Sigmoid colon (tissue), 7 donors: ENCODE data around the gene TNIP2. TPM values are rescaled to one million over a fixed set of nuclear protein-coding genes. Genes with fewer than 3 reads are reported as not detected.

ENCODE experiments used
- DNase-seq: peaks from one replicate; pipeline ENCODE4 v3.0.0-alpha.2; 2019
- H3K27ac ChIP-seq, 4 donors: fragments of 200-600 bp; sonication (generic); one replicate each; pipeline ENCODE4 v1.5.1; 2016 to 2019; ENCODE audit warnings: mild to moderate bottlenecking in 1 of 4
- H3K27me3 ChIP-seq, 3 donors: fragments of 200-600 bp; sonication (generic); one replicate each; pipeline ENCODE4 v1.5.1; 2019; ENCODE audit warnings: mild to moderate bottlenecking in 1 of 3
- H3K36me3 ChIP-seq, 4 donors: fragments of 200-600 bp; sonication (generic); one replicate each; pipeline ENCODE4 v1.5.1; 2016 to 2019
- H3K4me1 ChIP-seq, 4 donors: fragments of 200-600 bp; sonication (generic); one replicate each; pipeline ENCODE4 v1.5.1; 2017 to 2019
- H3K4me3 ChIP-seq, 4 donors: fragments of 200-600 bp; sonication (generic); one replicate each; pipeline ENCODE4 v1.5.1; 2017 to 2019; ENCODE audit warnings: mild to moderate bottlenecking in 2 of 4, moderate library complexity in 1 of 4
- H3K9me3 ChIP-seq, 4 donors: fragments of 200-600 bp in 3 of 4; sonication (generic) in 3 of 4; one replicate each; pipeline versions ENCODE4 v1.5.1 to v1.6.1; 2013 to 2019
- CTCF ChIP-seq, 4 experiments: fragments of 450-650 bp in 3 of 4; fragments of 200-600 bp in 1 of 4; IDR thresholded peaks; one replicate each; pipeline ENCODE4 v1.5.1; 2016 to 2019; ENCODE audit warnings: antibody characterized with exemption in 4 of 4, mild to moderate bottlenecking in 3 of 4, moderate library complexity in 2 of 4
- EP300 ChIP-seq, 4 donors: sonication (generic); formaldehyde crosslinking; IDR thresholded peaks; one replicate each; pipeline ENCODE4 v1.6.1; 2017; ENCODE audit warnings: antibody characterized with exemption in 4 of 4
- POLR2A ChIP-seq, 2 donors: fragments of 450-650 bp; IDR thresholded peaks; one replicate each; pipeline ENCODE4 v1.6.1; 2016; ENCODE audit warnings: antibody characterized with exemption in 2 of 2, mild to moderate bottlenecking in 2 of 2, moderate library complexity in 2 of 2
- POLR2AphosphoS5 ChIP-seq, 4 donors: sonication (generic); formaldehyde crosslinking; IDR thresholded peaks; one replicate each; pipeline ENCODE4 v1.6.1; 2017; ENCODE audit warnings: antibody characterized with exemption in 4 of 4
- WGBS, 2 donors: extraction: QIAGEN DNeasy Blood & Tissue Kit; methylation state at CpG; one replicate each; pipeline ENCODE4 v1.1.7; 2013; 5-methylcytosine and 5-hydroxymethylcytosine counted together
- intact Hi-C: fragments of 100-400 bp; cut with DNase I; formaldehyde crosslinking; loops from one replicate; pipeline ENCODE4 v1.15.1; 2023
- polyA plus RNA-seq, 3 donors: library from polyadenylated mRNA; stranded (reverse); fragments of 200-250 nt; gene quantifications; one replicate each; pipeline ENCODE4 v1.2.3, GENCODE V29; 2013
- total RNA-seq, 4 donors: library from RNA; depleted of rRNA; stranded (reverse); fragments of >200 nt; gene quantifications; one replicate each; pipeline ENCODE4 v1.1.0, GENCODE V29; 2016
- donor health status: healthy with polysubstance abuse.
- donor health status: Bipolar disorder and iron deficiency.
- donor health status: healthy.

Gene TNIP2
- total and polyA plus RNA-seq, 7 donors = 51.7 to 68.8 (median 65.0) TPM

- peaks cover 0 to 72% (median 24%) of the 10 kb centered on the region in 4 donors for H3K36me3 ChIP-seq
- no peaks in the 10 kb centered on the region for H3K27me3 ChIP-seq
Observed at GRCh38 chr4:2723751-2724150, 32.4 kb downstream of the TNIP2 start.

GRCh38 chr4:2722033-2722432 is 34.1 kb downstream of the TNIP2 start:
- no peaks in the 10 kb centered on the region for H3K4me1 ChIP-seq
- peak; percentile 58 for DNase-seq
- intact Hi-C loops = no loop called here
- H3K27me3 ChIP-seq = no peaks in the 10 kb centered on the region
- H3K4me3 ChIP-seq = no peak overlapping the region
- H3K9me3 ChIP-seq = no peaks in the 10 kb centered on the region
- H3K27ac ChIP-seq = no peak overlapping the region
- TF ChIP-seq POLR2A (IDR thresholded peaks at IDR 0.05) (no peak), EP300 (IDR thresholded peaks at IDR 0.05) (no peak), CTCF (IDR thresholded peaks at IDR 0.05) (no peak)
- 96% methylated on average over 9 of the region's 9 CpGs for WGBS, 2 donors
- H3K36me3 ChIP-seq = peaks cover 0 to 80% (median 27%) of the 10 kb centered on the region in 4 donors

More at GRCh38 chr4:2723751-2724150, 32.4 kb downstream of the TNIP2 start:
- intact Hi-C loops = no loop called here
- Histone ChIP-seq H3K27ac (no peak overlapping the region), H3K4me1 (no peaks in the 10 kb centered on the region), H3K9me3 (no peaks in the 10 kb centered on the region), H3K4me3 (no peak overlapping the region)
- TF ChIP-seq EP300 (IDR thresholded peaks at IDR 0.05) (no peak), CTCF (IDR thresholded peaks at IDR 0.05) (no peak), POLR2AphosphoS5 (IDR thresholded peaks at IDR 0.05) (no peak), POLR2A (IDR thresholded peaks at IDR 0.05) (no peak)
- peak; percentile 52 for DNase-seq
- WGBS, 2 donors = 89 to 92% methylated on average over 3 of the region's 3 CpGs

- no peaks in the 10 kb centered on the region for H3K9me3 ChIP-seq
- no peaks in the 10 kb centered on the region for H3K27me3 ChIP-seq
- no peak for TF ChIP-seq CTCF (IDR thresholded peaks at IDR 0.05)
- TF ChIP-seq EP300 (IDR thresholded peaks at IDR 0.05) = no peak
- DNase-seq = peak; percentile 40
- intact Hi-C loops = no loop called here
- peaks cover 0 to 82% (median 31%) of the 10 kb centered on the region in 4 donors for H3K36me3 ChIP-seq
- no peak overlapping the region for H3K27ac ChIP-seq
- WGBS, 2 donors = 87% methylated on average over 11 of the region's 11 CpGs
- H3K4me3 ChIP-seq = no peak overlapping the region
- H3K4me1 ChIP-seq = no peaks in the 10 kb centered on the region
Observed at GRCh38 chr4:2721586-2721985, 34.5 kb downstream of the TNIP2 start.

- Histone ChIP-seq H3K4me1 (peaks cover 0 to 5% (median 0%) of the 10 kb centered on the region in 4 donors), H3K27ac (no peak overlapping the region), H3K9me3 (no peaks in the 10 kb centered on the region), H3K27me3 (no peaks in the 10 kb centered on the region), H3K4me3 (no peak overlapping the region), H3K36me3 (peaks cover 0 to 57% (median 29%) of the 10 kb centered on the region in 4 donors)
- WGBS, 2 donors = 97% methylated on average over 8 of the region's 8 CpGs
- intact Hi-C loops = no loop called here
- DNase-seq = peak; percentile 52
- no peak for TF ChIP-seq CTCF (IDR thresholded peaks at IDR 0.05)
Observed at GRCh38 chr4:2716236-2716635, 39.9 kb downstream of the TNIP2 start.

- peak; percentile 28 for DNase-seq
- Histone ChIP-seq H3K4me1 (peaks cover 0 to 5% (median 0%) of the 10 kb centered on the region in 4 donors), H3K27me3 (no peaks in the 10 kb centered on the region), H3K27ac (no peak overlapping the region), H3K9me3 (no peaks in the 10 kb centered on the region), H3K4me3 (no peak overlapping the region), H3K36me3 (peaks cover 0 to 52% (median 25%) of the 10 kb centered on the region in 4 donors)
- TF ChIP-seq POLR2A (IDR thresholded peaks at IDR 0.05) (no peak), EP300 (IDR thresholded peaks at IDR 0.05) (no peak), POLR2AphosphoS5 (IDR thresholded peaks at IDR 0.05) (no peak)
- intact Hi-C loops = no loop called here
- WGBS, 2 donors = 77 to 89% methylated on average over 5 of the region's 5 CpGs
Observed at GRCh38 chr4:2715426-2715825, 40.7 kb downstream of the TNIP2 start.
